Cardiac fibroblast (primary cell): ENCODE measurements around the gene FXR2.
A peak's percentile ranks its signal among the peaks of the same experiment; 100 is the strongest.

Experiments used
- DNase-seq, 2 donors: peaks; one replicate each; pipeline versions ENCODE4 v3.0.0 to v3.0.0-alpha.2; 2010; ENCODE audit warnings: low read depth in 2 of 2
- H3K4me3 ChIP-seq, 2 donors: replicated peaks in 1 of 2; 1 replicate in 1 of 2; 2 replicates in 1 of 2; pipeline ENCODE4 v1.5.1; 2011; ENCODE audit warnings: low read depth in 2 of 2, low read length in 2 of 2, mild to moderate bottlenecking in 2 of 2, moderate library complexity in 1 of 2
- CTCF ChIP-seq: IDR thresholded peaks from one replicate; pipeline ENCODE4 v1.5.1; 2011; ENCODE audit warnings: low read depth, mild to moderate bottlenecking, low read length, inconsistent platforms

Gene FXR2

GRCh38 chr17:7555320-7555948 is 59.3 kb downstream of the FXR2 start:
- peak; percentile 5 for TF ChIP-seq CTCF
- DNase-seq, result no peak
- H3K4me3 ChIP-seq, result no peak overlapping the region

GRCh38 chr17:7553356-7553755 is 61.3 kb downstream of the FXR2 start:
- no peak for DNase-seq
- H3K4me3 ChIP-seq, result no peak overlapping the region
- no peak for TF ChIP-seq CTCF

- no peak for DNase-seq
- H3K4me3 ChIP-seq, result no peak overlapping the region
- no peak for TF ChIP-seq CTCF
Observed at GRCh38 chr17:7552621-7553051, 62.1 kb downstream of the FXR2 start.

- no peak overlapping the region for H3K4me3 ChIP-seq
- no peak for DNase-seq
- no peak for TF ChIP-seq CTCF
Observed at GRCh38 chr17:7551396-7551795, 63.3 kb downstream of the FXR2 start.

GRCh38 chr17:7550344-7550743 is 64.4 kb downstream of the FXR2 start:
- no peak overlapping the region for H3K4me3 ChIP-seq
- no peak for DNase-seq
- no peak for TF ChIP-seq CTCF

GRCh38 chr17:7549401-7550055 is 65.2 kb downstream of the FXR2 start:
- no peak for DNase-seq
- H3K4me3 ChIP-seq, result peak overlapping the region; percentile 45 to 57
- TF ChIP-seq CTCF, result no peak
